ENCODE measurements around the gene PPP6R2. TPM values are rescaled to one million over a fixed set of nuclear protein-coding genes. Genes with fewer than 3 reads are reported as not detected.

PPP6R2 gene
- total and polyA plus RNA-seq, 7 donors = 15.0 to 64.5 (median 40.7) TPM

GRCh38 chr22:50314455-50315288 is 28.5 kb upstream of the PPP6R2 start:
- WGBS, 2 donors = 32 to 39% methylated on average over 33 of the region's 33 CpGs
- Histone ChIP-seq H3K4me3 (peak overlapping the region in 1 of 4 donors; percentile 9), H3K27me3 (no peaks in the 10 kb centered on the region), H3K36me3 (no peaks in the 10 kb centered on the region), H3K9me3 (no peaks in the 10 kb centered on the region), H3K4me1 (peaks cover 0 to 3% (median 0%) of the 10 kb centered on the region in 4 donors), H3K27ac (peak overlapping the region in 1 of 4 donors; percentile 14)
- no peak for DNase-seq
- TF ChIP-seq POLR2AphosphoS5 (IDR thresholded peaks at IDR 0.05) (no peak), POLR2A (IDR thresholded peaks at IDR 0.05) (no peak), EP300 (IDR thresholded peaks at IDR 0.05) (no peak), CTCF (IDR thresholded peaks at IDR 0.05) (no peak)
- intact Hi-C loops (cut with DNase I) = no loop called here

- Histone ChIP-seq H3K9me3 (no peaks in the 10 kb centered on the region), H3K4me1 (no peaks in the 10 kb centered on the region), H3K36me3 (no peaks in the 10 kb centered on the region), H3K27me3 (no peaks in the 10 kb centered on the region), H3K4me3 (no peak overlapping the region), H3K27ac (no peak overlapping the region)
- no peak for TF ChIP-seq POLR2A (IDR thresholded peaks at IDR 0.05)
- TF ChIP-seq CTCF (IDR thresholded peaks at IDR 0.05) = no peak
- no peak for TF ChIP-seq POLR2AphosphoS5 (IDR thresholded peaks at IDR 0.05)
- TF ChIP-seq EP300 (IDR thresholded peaks at IDR 0.05) = no peak
- 75 to 93% methylated on average over 18 of the region's 18 CpGs for WGBS, 2 donors
- intact Hi-C loops (cut with DNase I) = no loop called here
- no peak for DNase-seq
Measured at GRCh38 chr22:50315289-50316113, 27.6 kb upstream of the PPP6R2 start.

GRCh38 chr22:50316114-50317065 is 26.7 kb upstream of the PPP6R2 start:
- H3K9me3 ChIP-seq = no peaks in the 10 kb centered on the region
- no peaks in the 10 kb centered on the region for H3K4me1 ChIP-seq
- H3K27me3 ChIP-seq = no peaks in the 10 kb centered on the region
- DNase-seq = no peak
- no peak overlapping the region for H3K4me3 ChIP-seq
- intact Hi-C loops (cut with DNase I) = no loop called here
- H3K27ac ChIP-seq = no peak overlapping the region
- no peaks in the 10 kb centered on the region for H3K36me3 ChIP-seq
- WGBS, 2 donors = 79 to 86% methylated on average over 33 of the region's 45 CpGs
- TF ChIP-seq POLR2A (IDR thresholded peaks at IDR 0.05) (no peak), POLR2AphosphoS5 (IDR thresholded peaks at IDR 0.05) (no peak), EP300 (IDR thresholded peaks at IDR 0.05) (no peak), CTCF (IDR thresholded peaks at IDR 0.05) (no peak)

GRCh38 chr22:50317178-50317577 is 25.9 kb upstream of the PPP6R2 start:
- H3K27ac ChIP-seq = no peak overlapping the region
- H3K9me3 ChIP-seq = no peaks in the 10 kb centered on the region
- no peaks in the 10 kb centered on the region for H3K27me3 ChIP-seq
- WGBS, 2 donors = 75 to 88% methylated on average over 9 of the region's 9 CpGs
- no peak for DNase-seq
- intact Hi-C loops (cut with DNase I) = no loop called here
- no peaks in the 10 kb centered on the region for H3K4me1 ChIP-seq
- no peaks in the 10 kb centered on the region for H3K36me3 ChIP-seq
- H3K4me3 ChIP-seq = no peak overlapping the region
- TF ChIP-seq POLR2A (IDR thresholded peaks at IDR 0.05) = no peak
- no peak for TF ChIP-seq EP300 (IDR thresholded peaks at IDR 0.05)
